Measurements from ENCODE around the gene KPNA3.
"Not testable (repeated sequence)": the region's sequence is repeated elsewhere in the genome, so short reads cannot be mapped to it uniquely, and the experiment has no call there.

The KPNA3 gene

GRCh38 chr13:49746111-49746510 lies 46.4 kb downstream of the KPNA3 start:
- no peak for DNase-seq

- no peak for DNase-seq
These were observed 51.6 kb downstream of the KPNA3 start for GRCh38 chr13:49740870-49741269.

GRCh38 chr13:49739498-49740187 lies 52.8 kb downstream of the KPNA3 start:
- DNase-seq: no peak

- DNase-seq: no peak
These were observed 59.1 kb downstream of the KPNA3 start for GRCh38 chr13:49733181-49733951.

GRCh38 chr13:49731766-49732165 lies 60.7 kb downstream of the KPNA3 start:
- DNase-seq: no peak

- no peak for DNase-seq
These were observed 75.9 kb downstream of the KPNA3 start for GRCh38 chr13:49716615-49717014.

GRCh38 chr13:49714757-49715156 lies 77.7 kb downstream of the KPNA3 start:
- no peak for DNase-seq

- DNase-seq: no peak
These were observed 81.1 kb downstream of the KPNA3 start for GRCh38 chr13:49711218-49711863.

GRCh38 chr13:49704264-49704663 lies 88.2 kb downstream of the KPNA3 start:
- DNase-seq: not testable (repeated sequence)

- no peak for DNase-seq
These were observed 91.0 kb downstream of the KPNA3 start for GRCh38 chr13:49701491-49701890.

GRCh38 chr13:49697468-49697867 lies 95.0 kb downstream of the KPNA3 start:
- no peak for DNase-seq

GRCh38 chr13:49694446-49694845 lies 98.0 kb downstream of the KPNA3 start:
- no peak for DNase-seq

GRCh38 chr13:49693877-49694276 lies 98.6 kb downstream of the KPNA3 start:
- no peak for DNase-seq

- DNase-seq: no peak
These were observed 99.2 kb downstream of the KPNA3 start for GRCh38 chr13:49693191-49693733.

- DNase-seq: peak; percentile 72 to 87 (median 77)
These were observed 101.3 kb downstream of the KPNA3 start, which contains the start of gene EBPL for GRCh38 chr13:49690995-49691784. TSS of gene EBPL (minus strand) at chr13:49691486. CDS start at chr13:49691424, 62 bp downstream.

GRCh38 chr13:49690133-49690994 lies 102.1 kb downstream of the KPNA3 start:
- DNase-seq: no peak

- peak in 1 of 5 donors; percentile 71 for DNase-seq
These were observed 109.0 kb downstream of the KPNA3 start for GRCh38 chr13:49683489-49683888.

GRCh38 chr13:49681842-49682435 lies 110.5 kb downstream of the KPNA3 start:
- DNase-seq: no peak

- DNase-seq: peak in 1 of 5 donors; percentile 23
These were observed 113.2 kb downstream of the KPNA3 start for GRCh38 chr13:49679246-49679645.

GRCh38 chr13:49678191-49678914 lies 114.1 kb downstream of the KPNA3 start:
- no peak for DNase-seq
